SK-N-SH treated with all-trans-retinoic acid at 6 μM for 48 hours (cell line): ENCODE data around the gene GPATCH2.

Source experiments
- ATAC-seq: fragments of 200-7000 bp; cut with Tn5 transposase; 3 replicates; pipeline ENCODE4 v1.9.1; 2020; ENCODE audit warnings: mild to moderate bottlenecking, moderate library complexity
- ARNTL ChIP-seq: fragments of 450-650 bp; formaldehyde crosslinking; IDR thresholded peaks from 2 replicates; pipeline ENCODE4 v1.5.0; 2020; ENCODE audit warnings: low read depth, mild to moderate bottlenecking, moderate library complexity, borderline replicate concordance
- BACH2 ChIP-seq: fragments of 250-450 bp; sonication (Bioruptor Pico); IDR thresholded peaks from 2 replicates; pipeline ENCODE4 v1.9.0; 2021; ENCODE audit warnings: mild to moderate bottlenecking, borderline replicate concordance
- CREB5 ChIP-seq: fragments of 250-450 bp; sonication (Bioruptor Pico); IDR thresholded peaks from 2 replicates; pipeline ENCODE4 v1.5.1; 2020; ENCODE audit warnings: low read depth, mild to moderate bottlenecking, moderate library complexity
- CSDC2 ChIP-seq: fragments of 250-450 bp; sonication (Bioruptor Pico); IDR thresholded peaks from 2 replicates; pipeline ENCODE4 v1.5.0; 2020; ENCODE audit warnings: mild to moderate bottlenecking, moderate library complexity
- CSRNP3 ChIP-seq: fragments of 250-450 bp; sonication (Bioruptor Pico); IDR thresholded peaks from 2 replicates; pipeline ENCODE4 v1.5.1; 2021; ENCODE audit warnings: mild to moderate bottlenecking, moderate library complexity
- GLIS3 ChIP-seq: fragments of 250-450 bp; sonication (Bioruptor Pico); IDR thresholded peaks from 2 replicates; pipeline ENCODE4 v1.5.0; 2020; ENCODE audit warnings: mild to moderate bottlenecking, moderate library complexity
- ISL1 ChIP-seq: fragments of 250-450 bp; sonication (Bioruptor Pico); IDR thresholded peaks from 2 replicates; pipeline ENCODE4 v2.1.2; 2022; ENCODE audit warnings: mild to moderate bottlenecking, moderate library complexity
- OSR1 ChIP-seq: fragments of 250-450 bp; sonication (Bioruptor Pico); IDR thresholded peaks from 2 replicates; pipeline ENCODE4 v1.8.0; 2022; ENCODE audit warnings: moderate library complexity, mild to moderate bottlenecking, inconsistent platforms
- RARB ChIP-seq: fragments of 250-450 bp; sonication (Bioruptor Pico); IDR thresholded peaks from 2 replicates; pipeline ENCODE4 v1.8.0; 2021; ENCODE audit warnings: mild to moderate bottlenecking, moderate library complexity
- TCF4 ChIP-seq: fragments of 250-450 bp; sonication (Bioruptor Pico); IDR thresholded peaks from 2 replicates; pipeline ENCODE4 v1.8.0; 2021; ENCODE audit warnings: mild to moderate bottlenecking, moderate library complexity, borderline replicate concordance
- TOX ChIP-seq: fragments of 250-450 bp; sonication (Bioruptor Pico); IDR thresholded peaks from 2 replicates; pipeline ENCODE4 v1.8.0; 2021; ENCODE audit warnings: mild to moderate bottlenecking, moderate library complexity, borderline replicate concordance
- ZC3H10 ChIP-seq: fragments of 250-450 bp; sonication (Bioruptor Pico); IDR thresholded peaks from 2 replicates; pipeline ENCODE4 v1.5.1; 2021; ENCODE audit warnings: mild to moderate bottlenecking, moderate library complexity
- ZFP3 ChIP-seq: fragments of 250-450 bp; sonication (Bioruptor Pico); IDR thresholded peaks from 2 replicates; pipeline ENCODE4 v1.5.0; 2020; ENCODE audit warnings: mild to moderate bottlenecking, moderate library complexity
- ZFP30 ChIP-seq: fragments of 450-650 bp; formaldehyde crosslinking; IDR thresholded peaks from 2 replicates; pipeline ENCODE4 v1.5.0; 2022; ENCODE audit warnings: mild to moderate bottlenecking, moderate library complexity
- ZNF565 ChIP-seq: fragments of 450-650 bp; formaldehyde crosslinking; conservative IDR thresholded peaks from 2 replicates; pipeline ENCODE4 v1.5.0; 2020; ENCODE audit warnings: low read depth, mild to moderate bottlenecking, moderate library complexity
- ZNF70 ChIP-seq: fragments of 450-650 bp; formaldehyde crosslinking; IDR thresholded peaks from 2 replicates; pipeline ENCODE4 v1.5.0; 2020; ENCODE audit warnings: mild to moderate bottlenecking, moderate library complexity
- TF ChIP-seq, protein P1 (sequence below): fragments of 250-450 bp; sonication (Bioruptor Pico); IDR thresholded peaks from 2 replicates; pipeline ENCODE4 v1.5.0; 2020; ENCODE audit warnings: mild to moderate bottlenecking, moderate library complexity
- TF ChIP-seq, protein P2 (sequence below): fragments of 250-450 bp; sonication (Bioruptor Pico); IDR thresholded peaks from 2 replicates; pipeline ENCODE4 v1.8.0; 2020; ENCODE audit warnings: mild to moderate bottlenecking, moderate library complexity, borderline replicate concordance

GPATCH2 gene

GRCh38 chr1:217453816-217454215 lies 177.1 kb downstream of the GPATCH2 start:
- TF ChIP-seq, protein P1, sequence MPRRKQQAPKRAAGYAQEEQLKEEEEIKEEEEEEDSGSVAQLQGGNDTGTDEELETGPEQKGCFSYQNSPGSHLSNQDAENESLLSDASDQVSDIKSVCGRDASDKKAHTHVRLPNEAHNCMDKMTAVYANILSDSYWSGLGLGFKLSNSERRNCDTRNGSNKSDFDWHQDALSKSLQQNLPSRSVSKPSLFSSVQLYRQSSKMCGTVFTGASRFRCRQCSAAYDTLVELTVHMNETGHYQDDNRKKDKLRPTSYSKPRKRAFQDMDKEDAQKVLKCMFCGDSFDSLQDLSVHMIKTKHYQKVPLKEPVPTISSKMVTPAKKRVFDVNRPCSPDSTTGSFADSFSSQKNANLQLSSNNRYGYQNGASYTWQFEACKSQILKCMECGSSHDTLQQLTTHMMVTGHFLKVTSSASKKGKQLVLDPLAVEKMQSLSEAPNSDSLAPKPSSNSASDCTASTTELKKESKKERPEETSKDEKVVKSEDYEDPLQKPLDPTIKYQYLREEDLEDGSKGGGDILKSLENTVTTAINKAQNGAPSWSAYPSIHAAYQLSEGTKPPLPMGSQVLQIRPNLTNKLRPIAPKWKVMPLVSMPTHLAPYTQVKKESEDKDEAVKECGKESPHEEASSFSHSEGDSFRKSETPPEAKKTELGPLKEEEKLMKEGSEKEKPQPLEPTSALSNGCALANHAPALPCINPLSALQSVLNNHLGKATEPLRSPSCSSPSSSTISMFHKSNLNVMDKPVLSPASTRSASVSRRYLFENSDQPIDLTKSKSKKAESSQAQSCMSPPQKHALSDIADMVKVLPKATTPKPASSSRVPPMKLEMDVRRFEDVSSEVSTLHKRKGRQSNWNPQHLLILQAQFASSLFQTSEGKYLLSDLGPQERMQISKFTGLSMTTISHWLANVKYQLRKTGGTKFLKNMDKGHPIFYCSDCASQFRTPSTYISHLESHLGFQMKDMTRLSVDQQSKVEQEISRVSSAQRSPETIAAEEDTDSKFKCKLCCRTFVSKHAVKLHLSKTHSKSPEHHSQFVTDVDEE (CRISPR knock-in tag), result no peak; the same call in none of the 2 replicates
- no peak for TF ChIP-seq CREB5
- no peak for TF ChIP-seq OSR1 (CRISPR knock-in tag)
- TF ChIP-seq GLIS3 (CRISPR knock-in tag), result peak; percentile 74; the same call in 1 of the 2 replicates
- TF ChIP-seq ZNF565 (CRISPR knock-in tag), result no peak
- TF ChIP-seq TOX (CRISPR knock-in tag), result no peak
- ATAC-seq, result peak; percentile 79

GRCh38 chr1:217449370-217449769 lies 181.5 kb downstream of the GPATCH2 start:
- ATAC-seq, result no peak
- no peak for TF ChIP-seq ZC3H10 (CRISPR knock-in tag)
- no peak for TF ChIP-seq ZFP30 (CRISPR knock-in tag)
- TF ChIP-seq, protein P2, sequence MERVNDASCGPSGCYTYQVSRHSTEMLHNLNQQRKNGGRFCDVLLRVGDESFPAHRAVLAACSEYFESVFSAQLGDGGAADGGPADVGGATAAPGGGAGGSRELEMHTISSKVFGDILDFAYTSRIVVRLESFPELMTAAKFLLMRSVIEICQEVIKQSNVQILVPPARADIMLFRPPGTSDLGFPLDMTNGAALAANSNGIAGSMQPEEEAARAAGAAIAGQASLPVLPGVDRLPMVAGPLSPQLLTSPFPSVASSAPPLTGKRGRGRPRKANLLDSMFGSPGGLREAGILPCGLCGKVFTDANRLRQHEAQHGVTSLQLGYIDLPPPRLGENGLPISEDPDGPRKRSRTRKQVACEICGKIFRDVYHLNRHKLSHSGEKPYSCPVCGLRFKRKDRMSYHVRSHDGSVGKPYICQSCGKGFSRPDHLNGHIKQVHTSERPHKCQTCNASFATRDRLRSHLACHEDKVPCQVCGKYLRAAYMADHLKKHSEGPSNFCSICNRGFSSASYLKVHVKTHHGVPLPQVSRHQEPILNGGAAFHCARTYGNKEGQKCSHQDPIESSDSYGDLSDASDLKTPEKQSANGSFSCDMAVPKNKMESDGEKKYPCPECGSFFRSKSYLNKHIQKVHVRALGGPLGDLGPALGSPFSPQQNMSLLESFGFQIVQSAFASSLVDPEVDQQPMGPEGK, result no peak

DNA sequence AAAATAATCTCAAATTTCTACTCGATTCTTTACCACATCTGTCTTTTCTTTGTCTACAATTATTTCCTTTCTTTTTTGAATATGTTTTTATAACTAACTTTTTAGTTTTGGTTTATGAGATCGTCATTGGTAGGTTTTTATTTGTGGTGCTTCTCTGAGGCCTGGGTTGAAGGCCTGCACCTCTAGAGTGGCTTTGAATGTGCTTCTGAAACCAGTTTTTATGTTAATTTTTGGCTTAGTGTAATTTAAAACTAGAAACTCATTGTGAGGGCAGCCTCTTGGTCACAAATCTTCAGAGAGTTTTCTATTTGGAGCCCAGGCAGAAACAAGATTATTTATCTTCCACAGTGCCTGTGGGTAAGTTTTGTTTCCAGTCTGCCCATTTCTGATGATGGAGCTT lies 187.0 kb downstream of the GPATCH2 start:
- ATAC-seq, result no peak
- TF ChIP-seq ZNF565 (CRISPR knock-in tag) (no peak), ZFP3 (CRISPR knock-in tag) (no peak), ZNF70 (CRISPR knock-in tag) (no peak)
- TF ChIP-seq, protein P2, result no peak

- TF ChIP-seq RARB (CRISPR knock-in tag) (no peak), ZNF565 (CRISPR knock-in tag) (no peak), ZNF70 (CRISPR knock-in tag) (no peak), TOX (CRISPR knock-in tag) (no peak), CSRNP3 (CRISPR knock-in tag) (no peak), ZFP30 (CRISPR knock-in tag) (no peak)
- TF ChIP-seq, all 23 proteins: peak for 0
- ATAC-seq, result no peak
Measured at GRCh38 chr1:217437376-217437775, 193.5 kb downstream of the GPATCH2 start.

- no peak for TF ChIP-seq ARNTL (CRISPR knock-in tag)
- TF ChIP-seq ZFP30 (CRISPR knock-in tag), result no peak
- TF ChIP-seq, protein P2, result no peak
- TF ChIP-seq ISL1, result no peak
- no peak for TF ChIP-seq ZC3H10 (CRISPR knock-in tag)
- TF ChIP-seq CSDC2 (CRISPR knock-in tag), result no peak
- no peak for TF ChIP-seq ZFP3 (CRISPR knock-in tag)
- no peak for TF ChIP-seq RARB (CRISPR knock-in tag)
- TF ChIP-seq GLIS3 (CRISPR knock-in tag), result no peak
- no peak for TF ChIP-seq BACH2 (CRISPR knock-in tag)
- no peak for TF ChIP-seq TCF4
- no peak for TF ChIP-seq OSR1 (CRISPR knock-in tag)
- TF ChIP-seq, all 23 proteins: peak for 0
- ATAC-seq, result no peak
Measured at GRCh38 chr1:217435204-217435603, 195.7 kb downstream of the GPATCH2 start.
